Astrocyte (in vitro differentiated cells and primary cell): Measurements from ENCODE around the gene ARAP2.

Experiments used
- CTCF ChIP-seq: IDR thresholded peaks from 2 replicates; pipeline ENCODE4 v1.5.1; 2011; ENCODE audit warnings: low read depth, mild to moderate bottlenecking, inconsistent platforms, low read length, moderate library complexity; ENCODE audit not compliant: insufficient read depth
- EZH2 ChIP-seq: IDR thresholded peaks from 2 replicates; pipeline ENCODE4 v1.6.1; 2012; ENCODE audit warnings: mild to moderate bottlenecking, low read length, inconsistent platforms; ENCODE audit not compliant: insufficient read depth

GRCh38 chr4:36189511-36190226 is 54.6 kb downstream of the ARAP2 start:
- TF ChIP-seq CTCF, result no peak
- TF ChIP-seq EZH2, result no peak
